Measurements from ENCODE around the gene ANKRD13C.

ANKRD13C gene

DNA sequence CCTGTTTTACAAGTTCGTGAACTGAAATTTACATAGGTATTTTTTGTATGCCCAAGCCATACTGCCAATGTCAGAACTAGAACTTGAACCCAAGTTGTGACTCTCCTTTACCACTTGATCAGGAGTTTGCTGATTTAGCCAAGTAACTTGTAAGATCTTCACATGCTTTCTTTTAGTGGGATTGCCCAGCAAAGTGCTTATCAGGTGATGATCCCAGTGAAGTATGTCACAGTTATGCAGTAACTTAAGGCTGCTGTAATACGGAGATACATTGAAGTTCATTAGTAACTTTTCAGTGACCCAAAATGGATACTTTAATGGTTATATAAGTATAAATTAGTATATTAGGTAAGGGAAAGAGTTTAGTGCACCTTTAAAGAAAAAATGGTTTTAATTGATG is 129.6 kb downstream of the ANKRD13C start:
- TF ChIP-seq ZNF529 (tag by site-specific recombination; IDR thresholded peaks at IDR 0.05; ENCODE audit: insufficient replicate concordance) (no peak), YY1 (tag by site-specific recombination; IDR thresholded peaks at IDR 0.05) (no peak), ZNF10 (tag by site-specific recombination; IDR thresholded peaks at IDR 0.05) (peak; percentile 88)
- peaks cover 30 to 70% of the 10 kb centered on the region in 2 experiments; a peak in 2 of 3 replicates for H3K36me3 ChIP-seq (ENCODE audit: control insufficient read depth in 2 of 2, insufficient read depth in 1 of 2, low read length in 2 of 2)
- H3K9me3 ChIP-seq (ENCODE audit: control insufficient read depth, insufficient read depth, low read depth, low read length): no peaks in the 10 kb centered on the region
- no peak overlapping the region for H3K27ac ChIP-seq (ENCODE audit: extremely low read depth, low read depth, low read length)
- POLR2A ChIA-PET: no interaction called here
- H3K4me3 ChIP-seq (ENCODE audit: low read depth, low read length): no peak overlapping the region
- CTCF ChIA-PET: no interaction called here
- peaks cover 8% of the 10 kb centered on the region for H3K4me1 ChIP-seq (ENCODE audit: control insufficient read depth, insufficient read depth, low read length)

DNA sequence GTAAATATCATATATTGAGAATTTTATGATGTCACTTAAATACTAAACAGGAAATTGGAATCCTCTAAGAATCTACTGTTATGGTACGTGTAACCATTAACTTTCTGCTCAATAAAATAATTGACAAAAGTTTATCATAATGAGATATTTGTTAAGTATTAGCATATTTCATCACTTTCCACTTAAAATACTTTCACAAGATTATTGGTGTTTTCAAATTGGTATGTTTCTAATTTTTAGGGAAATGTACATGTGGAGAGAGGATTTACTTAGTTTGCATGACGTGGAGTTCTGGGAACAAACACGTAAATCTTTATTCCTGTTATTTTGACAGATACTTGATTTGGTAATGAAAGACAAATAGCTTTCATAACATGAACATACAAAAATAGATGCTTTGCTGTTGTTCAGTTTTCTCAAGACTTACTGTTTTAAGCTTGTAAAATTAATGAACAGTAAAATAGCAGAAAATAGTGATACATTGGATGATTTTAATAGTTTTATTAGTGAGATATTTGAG is 131.7 kb downstream of the ANKRD13C start:
- Histone ChIP-seq H3K36me3 (ENCODE audit: control insufficient read depth in 2 of 2, insufficient read depth in 1 of 2, low read length in 2 of 2) (peaks cover 18 to 48% of the 10 kb centered on the region in 2 experiments), H3K4me3 (ENCODE audit: low read depth, low read length) (peak overlapping the region; percentile 93), H3K27ac (ENCODE audit: extremely low read depth, low read depth, low read length) (no peak overlapping the region), H3K9me3 (ENCODE audit: control insufficient read depth, insufficient read depth, low read depth, low read length) (no peaks in the 10 kb centered on the region), H3K4me1 (ENCODE audit: control insufficient read depth, insufficient read depth, low read length) (peaks cover 8% of the 10 kb centered on the region)
- POLR2A ChIA-PET: no interaction called here
- TF ChIP-seq PRDM1 (tag by site-specific recombination; IDR thresholded peaks at IDR 0.05) (peak; percentile 52; the same call in 1 of the 2 replicates), ZNF426 (tag by site-specific recombination; IDR thresholded peaks at IDR 0.05) (0 out of 2 replicates have a peak, but pooled peaks have one; percentile 4), PRDM6 (tag by site-specific recombination; IDR thresholded peaks at IDR 0.05) (peak; percentile 53), ATF2 (tag by site-specific recombination; IDR thresholded peaks at IDR 0.05; ENCODE audit: low read depth) (peak; percentile 78)
- TF ChIP-seq, protein P1, sequence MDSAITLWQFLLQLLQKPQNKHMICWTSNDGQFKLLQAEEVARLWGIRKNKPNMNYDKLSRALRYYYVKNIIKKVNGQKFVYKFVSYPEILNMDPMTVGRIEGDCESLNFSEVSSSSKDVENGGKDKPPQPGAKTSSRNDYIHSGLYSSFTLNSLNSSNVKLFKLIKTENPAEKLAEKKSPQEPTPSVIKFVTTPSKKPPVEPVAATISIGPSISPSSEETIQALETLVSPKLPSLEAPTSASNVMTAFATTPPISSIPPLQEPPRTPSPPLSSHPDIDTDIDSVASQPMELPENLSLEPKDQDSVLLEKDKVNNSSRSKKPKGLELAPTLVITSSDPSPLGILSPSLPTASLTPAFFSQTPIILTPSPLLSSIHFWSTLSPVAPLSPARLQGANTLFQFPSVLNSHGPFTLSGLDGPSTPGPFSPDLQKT (IDR thresholded peaks at IDR 0.05; ENCODE audit: borderline replicate concordance, low read depth, low read length): no peak
- CTCF ChIA-PET: interaction anchor here (0.8 kb wide), 1 partner anchor 39 kb away, joined by 3 read pairs; no protein-coding TSS in a partner anchor

DNA sequence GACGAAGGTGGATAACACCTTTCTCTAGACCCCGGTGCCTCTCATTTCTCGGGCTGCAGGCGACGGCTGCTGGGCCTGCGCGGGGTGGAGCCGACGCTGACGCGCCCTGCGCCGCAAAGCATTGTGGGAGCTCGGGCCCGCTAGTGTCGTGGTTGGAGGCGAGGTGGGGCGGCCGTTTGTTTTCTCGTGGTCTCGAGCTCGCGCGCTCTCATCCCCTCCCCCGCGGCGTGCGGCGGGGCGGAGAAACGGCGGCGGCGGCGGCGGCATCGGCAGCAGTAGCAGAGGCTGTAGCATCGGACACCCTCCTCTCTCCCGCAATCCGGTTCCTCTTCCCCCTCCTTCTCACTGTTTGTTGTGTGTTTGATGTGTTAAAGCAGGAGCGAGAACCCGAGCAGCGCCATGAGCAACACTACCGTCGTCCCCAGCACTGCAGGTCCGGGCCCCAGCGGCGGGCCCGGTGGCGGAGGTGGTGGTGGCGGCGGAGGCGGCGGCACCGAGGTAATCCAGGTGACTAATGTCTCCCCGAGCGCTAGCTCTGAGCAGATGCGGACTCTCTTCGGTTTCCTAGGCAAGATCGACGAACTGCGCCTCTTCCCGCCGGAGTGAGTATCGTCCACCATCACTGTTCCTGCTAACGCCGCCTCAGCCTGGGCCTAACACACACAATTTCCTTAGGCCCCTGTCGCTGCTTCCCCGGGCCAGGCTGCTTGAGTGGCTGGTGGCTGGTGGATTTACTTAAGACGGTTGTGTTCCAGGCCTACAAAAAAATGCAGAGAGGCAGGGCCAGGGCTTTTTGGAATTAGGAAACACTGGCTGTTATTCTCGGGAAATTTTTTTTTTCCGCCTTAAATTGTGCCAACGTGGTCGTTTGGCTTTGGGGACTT is 133.0 kb downstream of the ANKRD13C start, which contains the start of gene SRSF11:
SRSF11 (plus strand) TSS at position 143 of the 884 bp plus-strand sequence; CDS start at position 400, 257 bp downstream.
- H3K36me3 ChIP-seq (ENCODE audit: control insufficient read depth in 2 of 2, insufficient read depth in 1 of 2, low read length in 2 of 2): peaks cover 18 to 38% of the 10 kb centered on the region in 2 experiments
- CTCF ChIA-PET: interaction anchor here (0.5 to 1.9 kb wide), 6 partner anchors 14 to 841 kb away, joined by 3 to 6 read pairs (median 4); no protein-coding TSS in a partner anchor
- peak; percentile 41 for TF ChIP-seq KLF7 (tag by site-specific recombination; IDR thresholded peaks at IDR 0.05; ENCODE audit: borderline replicate concordance)
- TF ChIP-seq BCL11A (tag by site-specific recombination; IDR thresholded peaks at IDR 0.05; ENCODE audit: low read depth): no peak
- peak; percentile 42; the same call in 1 of the 2 replicates for TF ChIP-seq KLF9 (tag by site-specific recombination; IDR thresholded peaks at IDR 0.05; ENCODE audit: low read depth)
- peak; percentile 24; the same call in 1 of the 2 replicates for TF ChIP-seq ZSCAN30 (tag by site-specific recombination; IDR thresholded peaks at IDR 0.05)
- peak; percentile 75 for TF ChIP-seq SP7 (tag by site-specific recombination; IDR thresholded peaks at IDR 0.05)
- peak; percentile 54; the same call in 1 of the 2 replicates for TF ChIP-seq ZNF10 (tag by site-specific recombination; IDR thresholded peaks at IDR 0.05)
- peak; percentile 57; the same call in 1 of the 2 replicates for TF ChIP-seq ZNF391 (tag by site-specific recombination; IDR thresholded peaks at IDR 0.05; ENCODE audit: borderline replicate concordance, low read depth)
- peak; percentile 55; the same call in 1 of the 2 replicates for TF ChIP-seq ZNF610 (tag by site-specific recombination; IDR thresholded peaks at IDR 0.05; ENCODE audit: borderline replicate concordance)
- peak; percentile 68 for TF ChIP-seq ZBTB11 (tag by site-specific recombination; conservative IDR thresholded peaks at IDR 0.05; ENCODE audit: low read depth)
- TF ChIP-seq, protein P2, sequence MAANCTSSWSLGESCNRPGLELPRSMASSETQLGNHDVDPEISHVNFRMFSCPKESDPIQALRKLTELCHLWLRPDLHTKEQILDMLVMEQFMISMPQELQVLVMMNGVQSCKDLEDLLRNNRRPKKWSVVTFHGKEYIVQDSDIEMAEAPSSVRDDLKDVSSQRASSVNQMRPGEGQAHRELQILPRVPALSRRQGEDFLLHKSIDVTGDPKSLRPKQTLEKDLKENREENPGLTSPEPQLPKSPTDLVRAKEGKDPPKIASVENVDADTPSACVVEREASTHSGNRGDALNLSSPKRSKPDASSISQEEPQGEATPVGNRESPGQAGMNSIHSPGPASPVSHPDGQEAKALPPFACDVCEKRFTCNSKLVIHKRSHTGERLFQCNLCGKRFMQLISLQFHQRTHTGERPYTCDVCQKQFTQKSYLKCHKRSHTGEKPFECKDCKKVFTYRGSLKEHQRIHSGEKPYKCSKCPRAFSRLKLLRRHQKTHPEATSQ (tag by site-specific recombination; IDR thresholded peaks at IDR 0.05): peak; percentile 65; the same call in 1 of the 2 replicates

More for the DNA sequence above, 133.0 kb downstream of the ANKRD13C start, which contains the start of gene SRSF11:
- Histone ChIP-seq H3K4me1 (ENCODE audit: control insufficient read depth, insufficient read depth, low read length) (peaks cover 5% of the 10 kb centered on the region), H3K9me3 (ENCODE audit: control insufficient read depth, insufficient read depth, low read depth, low read length) (no peaks in the 10 kb centered on the region), H3K4me3 (ENCODE audit: low read depth, low read length) (peak within 1 kb of the TSS; percentile 93), H3K27ac (ENCODE audit: extremely low read depth, low read depth, low read length) (peak within 1 kb of the TSS; percentile 99)
- POLR2A ChIA-PET: interaction anchor here (0.7 to 2.4 kb wide), 8 partner anchors 11 to 652 kb away, joined by 3 to 29 read pairs (median 5); partner anchors contain the start of genes ANKRD13C, CTH and LRRC40
